ENCODE results near the gene ZNF536.
"Not testable (repeated sequence)": the region's sequence is repeated elsewhere in the genome, so short reads cannot be mapped to it uniquely, and the experiment has no call there.

The ZNF536 gene

GRCh38 chr19:30497034-30497433 is 124.8 kb downstream of the ZNF536 start:
- DNase-seq, result no peak
- Mint-ChIP-seq H3K36me3 (ENCODE audit: low read depth) (no peaks in the 10 kb centered on the region), H3K4me3 (no peak overlapping the region), H3K27ac (no peak overlapping the region), H3K27me3 (ENCODE audit: low read depth, poor library complexity) (peaks cover 36% of the 10 kb centered on the region), H3K4me1 (peaks cover 12% of the 10 kb centered on the region), H3K9me3 (no peaks in the 10 kb centered on the region)
- TF ChIP-seq, protein P1, sequence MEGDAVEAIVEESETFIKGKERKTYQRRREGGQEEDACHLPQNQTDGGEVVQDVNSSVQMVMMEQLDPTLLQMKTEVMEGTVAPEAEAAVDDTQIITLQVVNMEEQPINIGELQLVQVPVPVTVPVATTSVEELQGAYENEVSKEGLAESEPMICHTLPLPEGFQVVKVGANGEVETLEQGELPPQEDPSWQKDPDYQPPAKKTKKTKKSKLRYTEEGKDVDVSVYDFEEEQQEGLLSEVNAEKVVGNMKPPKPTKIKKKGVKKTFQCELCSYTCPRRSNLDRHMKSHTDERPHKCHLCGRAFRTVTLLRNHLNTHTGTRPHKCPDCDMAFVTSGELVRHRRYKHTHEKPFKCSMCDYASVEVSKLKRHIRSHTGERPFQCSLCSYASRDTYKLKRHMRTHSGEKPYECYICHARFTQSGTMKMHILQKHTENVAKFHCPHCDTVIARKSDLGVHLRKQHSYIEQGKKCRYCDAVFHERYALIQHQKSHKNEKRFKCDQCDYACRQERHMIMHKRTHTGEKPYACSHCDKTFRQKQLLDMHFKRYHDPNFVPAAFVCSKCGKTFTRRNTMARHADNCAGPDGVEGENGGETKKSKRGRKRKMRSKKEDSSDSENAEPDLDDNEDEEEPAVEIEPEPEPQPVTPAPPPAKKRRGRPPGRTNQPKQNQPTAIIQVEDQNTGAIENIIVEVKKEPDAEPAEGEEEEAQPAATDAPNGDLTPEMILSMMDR (IDR thresholded peaks at IDR 0.05), result no peak

DNA sequence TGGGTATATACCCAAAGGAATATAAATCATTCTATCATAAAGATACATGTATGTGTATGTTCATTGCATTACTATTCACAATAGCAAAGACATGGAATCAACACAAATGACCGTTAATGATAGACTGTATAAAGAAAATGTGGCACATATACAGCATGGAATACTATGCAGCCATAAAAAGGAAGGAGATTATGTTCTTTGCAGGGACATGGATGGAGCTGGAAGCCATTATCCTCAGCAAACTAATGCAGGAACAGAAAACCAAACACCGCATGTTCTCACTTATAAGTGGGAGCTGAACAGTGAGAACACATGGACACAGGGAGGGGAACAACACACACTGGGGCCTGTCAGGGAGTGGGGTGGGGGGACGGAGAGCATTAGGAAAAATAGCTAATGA is 125.9 kb downstream of the ZNF536 start:
- H3K4me1 Mint-ChIP-seq; H3K9me3 Mint-ChIP-seq; DNase-seq; H3K27ac Mint-ChIP-seq; H3K4me3 Mint-ChIP-seq; H3K36me3 Mint-ChIP-seq (ENCODE audit: low read depth): not testable (repeated sequence)
- peaks cover 45% of the 10 kb centered on the region for H3K27me3 Mint-ChIP-seq (ENCODE audit: low read depth, poor library complexity)

DNA sequence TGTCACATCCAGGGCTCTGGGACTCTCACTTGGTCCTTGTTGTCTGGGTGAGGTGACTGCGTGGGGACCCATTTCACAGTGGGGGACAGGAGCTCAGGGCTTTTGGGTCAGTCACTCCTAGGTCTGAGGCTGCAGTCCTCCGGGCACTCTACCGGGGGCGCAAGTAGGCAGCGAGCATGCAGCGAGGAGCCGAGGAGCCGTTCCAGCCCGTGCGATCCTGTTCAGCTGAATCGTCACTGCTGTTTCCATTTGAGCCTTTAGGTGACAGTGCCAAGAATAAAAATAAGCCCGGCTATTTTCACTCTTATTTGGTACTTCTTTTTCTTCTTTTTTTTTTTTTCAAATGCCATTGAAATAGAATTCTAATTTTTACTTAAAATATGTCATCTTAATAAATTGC is 126.5 kb downstream of the ZNF536 start:
- peak; percentile 32 for DNase-seq
- Mint-ChIP-seq H3K9me3 (no peaks in the 10 kb centered on the region), H3K36me3 (ENCODE audit: low read depth) (no peaks in the 10 kb centered on the region), H3K27me3 (ENCODE audit: low read depth, poor library complexity) (peaks cover 51% of the 10 kb centered on the region), H3K27ac (no peak overlapping the region), H3K4me1 (no peaks in the 10 kb centered on the region), H3K4me3 (no peak overlapping the region)
- TF ChIP-seq, protein P1 (IDR thresholded peaks at IDR 0.05), result no peak

- Mint-ChIP-seq H3K27me3 (ENCODE audit: low read depth, poor library complexity) (peaks cover 40% of the 10 kb centered on the region), H3K27ac (no peak overlapping the region), H3K4me1 (no peaks in the 10 kb centered on the region), H3K9me3 (no peaks in the 10 kb centered on the region), H3K36me3 (ENCODE audit: low read depth) (no peaks in the 10 kb centered on the region), H3K4me3 (no peak overlapping the region)
- DNase-seq, result no peak
- TF ChIP-seq, protein P1 (IDR thresholded peaks at IDR 0.05), result no peak
Observed at GRCh38 chr19:30504272-30504671, 132.1 kb downstream of the ZNF536 start.

DNA sequence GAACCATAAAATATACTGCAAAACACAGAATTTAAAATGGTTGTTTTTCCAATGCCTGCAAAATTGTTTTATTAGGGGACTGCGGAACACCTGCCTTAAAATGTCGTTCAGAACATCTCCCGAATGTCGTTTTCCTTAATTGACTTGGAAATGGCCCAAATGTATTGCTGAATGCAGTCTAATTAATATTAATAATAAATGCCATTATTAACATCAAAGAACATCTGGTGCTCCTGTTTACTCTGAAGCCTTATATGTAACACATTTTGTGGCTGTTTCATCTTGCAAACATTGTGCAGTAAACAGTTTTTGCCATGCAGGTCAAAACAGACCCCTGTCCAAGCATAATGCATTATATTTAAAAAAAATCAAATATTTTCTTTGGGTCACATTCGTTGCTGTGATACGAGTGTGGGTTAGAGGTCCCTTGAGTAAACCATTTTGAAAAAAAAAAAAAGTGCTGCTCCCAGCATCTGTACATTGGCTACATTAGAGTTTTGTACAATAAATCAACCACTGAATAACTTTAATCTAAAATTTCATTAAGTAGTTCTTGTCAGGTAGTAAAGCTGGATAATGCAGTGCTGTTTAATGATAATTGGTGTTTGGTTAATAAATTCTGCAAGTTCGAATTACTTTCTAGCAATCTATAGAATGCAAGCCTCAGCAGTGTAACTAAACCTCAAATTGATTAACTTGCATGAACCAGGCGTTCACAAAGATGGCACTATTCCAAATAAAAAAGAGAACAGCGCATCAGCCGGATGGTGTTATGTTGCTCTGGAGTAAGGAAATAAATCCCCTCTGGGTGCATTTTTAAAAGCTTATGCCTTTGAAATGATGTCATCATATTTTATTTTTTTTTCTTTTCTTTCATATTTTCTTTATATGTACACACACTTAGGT is 140.2 kb downstream of the ZNF536 start:
- Mint-ChIP-seq H3K27ac (no peak overlapping the region), H3K9me3 (no peaks in the 10 kb centered on the region), H3K27me3 (ENCODE audit: low read depth, poor library complexity) (peaks cover 4% of the 10 kb centered on the region), H3K4me3 (no peak overlapping the region), H3K4me1 (no peaks in the 10 kb centered on the region), H3K36me3 (ENCODE audit: low read depth) (no peaks in the 10 kb centered on the region)
- no peak for DNase-seq
- TF ChIP-seq, protein P1 (IDR thresholded peaks at IDR 0.05), result no peak

DNA sequence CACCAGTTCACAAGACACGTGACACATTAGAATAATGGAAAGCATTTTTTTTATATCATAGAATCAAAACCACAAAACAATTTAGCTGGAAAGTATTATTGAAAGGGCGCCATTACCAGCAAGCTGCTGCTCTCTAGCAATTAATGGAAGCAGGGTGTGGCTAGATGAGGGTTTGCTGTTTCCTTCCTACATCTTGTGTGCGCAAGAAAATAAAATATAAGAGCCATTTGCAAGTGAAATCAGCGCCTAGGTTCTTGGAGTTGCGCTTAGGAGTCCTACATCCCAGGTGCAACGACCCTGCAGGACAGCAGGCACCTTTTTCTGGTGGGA is 140.9 kb downstream of the ZNF536 start:
- Mint-ChIP-seq H3K9me3 (no peaks in the 10 kb centered on the region), H3K4me3 (no peak overlapping the region), H3K27me3 (ENCODE audit: low read depth, poor library complexity) (peaks cover 5% of the 10 kb centered on the region), H3K36me3 (ENCODE audit: low read depth) (no peaks in the 10 kb centered on the region), H3K4me1 (no peaks in the 10 kb centered on the region), H3K27ac (no peak overlapping the region)
- no peak for DNase-seq
- TF ChIP-seq, protein P1 (IDR thresholded peaks at IDR 0.05), result no peak

Data from nephron progenitor cell (in vitro differentiated cells).